Colonic mucosa (tissue), 4 donors: ENCODE measurements around the gene ZFHX3. TPM values are rescaled to one million over a fixed set of nuclear protein-coding genes. Genes with fewer than 3 reads are reported as not detected.
"Not testable (repeated sequence)": the region's sequence is repeated elsewhere in the genome, so short reads cannot be mapped to it uniquely, and the experiment has no call there.

ENCODE experiments used
- DNase-seq: peaks from one replicate; pipeline ENCODE4 v3.0.0-alpha.2; 2020
- H3K27ac ChIP-seq: fragments of 200-600 bp; one replicate; pipeline ENCODE4 v1.8.0; 2021
- H3K27me3 ChIP-seq: fragments of 200-600 bp; one replicate; pipeline ENCODE4 v1.8.0; 2021
- H3K36me3 ChIP-seq: fragments of 200-600 bp; one replicate; pipeline ENCODE4 v1.8.0; 2021
- H3K4me1 ChIP-seq: fragments of 200-600 bp; one replicate; pipeline ENCODE4 v1.8.0; 2021; ENCODE audit warnings: mild to moderate bottlenecking
- H3K4me3 ChIP-seq: fragments of 200-600 bp; one replicate; pipeline ENCODE4 v1.8.0; 2021
- H3K9ac ChIP-seq, 2 donors: one replicate each; pipeline ENCODE4 v1.7.0; 2013; ENCODE audit warnings: control low read depth in 2 of 2, low read depth in 2 of 2, low read length in 2 of 2
- H3K9me3 ChIP-seq: fragments of 200-600 bp; one replicate; pipeline ENCODE4 v1.8.0; 2021
- intact Hi-C: fragments of 100-400 bp; cut with DNase I; formaldehyde crosslinking; loops from one replicate; pipeline ENCODE4 v1.14.1; 2022
- total RNA-seq, 2 donors: library from RNA; stranded (reverse); fragmentation: NEBNext Ultra II Directional in 1 of 2; extraction: Animal tissue kit (Norgen Biotek cat#: 25700) in 1 of 2; gene quantifications; one replicate each; pipeline ENCODE4 v1.2.1, GENCODE V29; 2021
- TF ChIP-seq, protein P1 (sequence below): fragments of 200-600 bp; IDR thresholded peaks from one replicate; pipeline ENCODE4 v1.8.0; 2022; ENCODE audit warnings: antibody characterized with exemption, mild to moderate bottlenecking
- donor health status: healthy.
- donor health status: DM: no; HTN: no; CAD: no.
- donor health status: DM: no; HTN: no; CAD: no.

The ZFHX3 gene
- total RNA-seq, 2 donors from 2014 or later: 10.5 to 12.8 TPM

DNA sequence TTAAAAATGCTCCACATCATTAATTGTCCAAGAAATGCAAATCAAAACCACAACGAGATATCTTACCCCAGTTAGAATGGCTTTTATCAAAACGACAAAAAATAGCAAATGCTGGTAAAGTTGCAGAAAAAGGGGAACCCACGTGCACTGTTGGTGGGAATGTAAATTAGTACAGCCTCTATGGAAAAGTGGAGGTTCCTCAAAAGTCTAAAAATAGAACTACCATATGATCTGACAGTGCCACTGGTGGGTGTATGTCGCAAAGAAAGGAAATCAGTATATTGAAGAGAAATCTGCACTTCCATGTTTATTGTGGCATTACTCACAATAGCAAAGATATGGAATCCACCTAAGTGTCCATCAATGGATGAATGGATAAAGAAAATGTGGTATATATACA is 38.2 kb upstream of the ZFHX3 start:
- H3K9me3 ChIP-seq: no peaks in the 10 kb centered on the region
- no peak overlapping the region for H3K27ac ChIP-seq
- no peaks in the 10 kb centered on the region for H3K4me1 ChIP-seq
- H3K36me3 ChIP-seq: no peaks in the 10 kb centered on the region
- TF ChIP-seq, protein P1, sequence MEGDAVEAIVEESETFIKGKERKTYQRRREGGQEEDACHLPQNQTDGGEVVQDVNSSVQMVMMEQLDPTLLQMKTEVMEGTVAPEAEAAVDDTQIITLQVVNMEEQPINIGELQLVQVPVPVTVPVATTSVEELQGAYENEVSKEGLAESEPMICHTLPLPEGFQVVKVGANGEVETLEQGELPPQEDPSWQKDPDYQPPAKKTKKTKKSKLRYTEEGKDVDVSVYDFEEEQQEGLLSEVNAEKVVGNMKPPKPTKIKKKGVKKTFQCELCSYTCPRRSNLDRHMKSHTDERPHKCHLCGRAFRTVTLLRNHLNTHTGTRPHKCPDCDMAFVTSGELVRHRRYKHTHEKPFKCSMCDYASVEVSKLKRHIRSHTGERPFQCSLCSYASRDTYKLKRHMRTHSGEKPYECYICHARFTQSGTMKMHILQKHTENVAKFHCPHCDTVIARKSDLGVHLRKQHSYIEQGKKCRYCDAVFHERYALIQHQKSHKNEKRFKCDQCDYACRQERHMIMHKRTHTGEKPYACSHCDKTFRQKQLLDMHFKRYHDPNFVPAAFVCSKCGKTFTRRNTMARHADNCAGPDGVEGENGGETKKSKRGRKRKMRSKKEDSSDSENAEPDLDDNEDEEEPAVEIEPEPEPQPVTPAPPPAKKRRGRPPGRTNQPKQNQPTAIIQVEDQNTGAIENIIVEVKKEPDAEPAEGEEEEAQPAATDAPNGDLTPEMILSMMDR: no peak
- H3K9ac ChIP-seq: no peak overlapping the region
- intact Hi-C loops: no loop called here
- no peaks in the 10 kb centered on the region for H3K27me3 ChIP-seq
- H3K4me3 ChIP-seq: no peak overlapping the region
- DNase-seq: no peak

DNA sequence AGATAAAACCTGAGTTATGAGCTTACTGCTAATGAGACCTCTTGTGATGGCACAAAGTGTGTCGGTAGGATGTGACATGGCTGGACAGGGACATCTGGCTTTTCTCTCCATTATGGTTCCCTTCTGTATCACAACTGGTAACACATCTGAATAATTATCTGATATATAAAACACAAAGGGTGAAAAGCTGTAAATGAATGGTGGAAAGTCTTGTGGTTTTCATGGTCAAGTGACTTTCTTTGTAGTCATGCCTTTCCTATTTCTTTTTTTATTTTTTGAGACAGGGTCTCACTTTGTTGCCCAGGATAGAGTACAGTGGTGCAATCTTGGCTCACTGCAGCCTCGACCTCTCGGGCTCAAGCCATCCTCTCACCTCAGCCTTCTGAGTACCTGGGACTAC is 35.3 kb upstream of the ZFHX3 start:
- Histone ChIP-seq H3K9ac (no peak overlapping the region), H3K27ac (no peak overlapping the region), H3K36me3 (no peaks in the 10 kb centered on the region), H3K4me1 (no peaks in the 10 kb centered on the region), H3K27me3 (no peaks in the 10 kb centered on the region), H3K9me3 (no peaks in the 10 kb centered on the region), H3K4me3 (no peak overlapping the region)
- TF ChIP-seq, protein P1: no peak
- DNase-seq: no peak
- intact Hi-C loops: no loop called here

DNA sequence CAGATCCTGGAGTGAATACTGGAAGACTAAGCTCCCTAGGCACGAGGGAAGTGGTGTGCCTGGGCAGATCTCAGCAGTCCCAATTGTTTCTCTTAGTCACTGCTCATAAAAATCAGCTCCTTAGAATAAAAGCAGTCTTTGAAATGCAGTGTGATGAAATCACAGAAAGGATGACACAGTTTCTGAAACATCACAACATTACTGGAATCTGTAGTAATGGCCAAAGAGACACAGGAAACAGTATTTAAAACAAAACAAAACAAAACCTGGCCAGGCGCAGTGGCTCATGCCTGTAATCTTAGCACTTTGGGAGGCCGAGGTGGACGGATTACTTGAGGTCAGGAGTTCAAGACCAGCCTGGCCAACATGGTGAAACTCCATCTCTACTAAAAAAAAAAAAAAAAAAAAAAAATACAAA is 34.7 kb upstream of the ZFHX3 start:
- H3K27me3 ChIP-seq, H3K9ac ChIP-seq, H3K4me3 ChIP-seq, H3K4me1 ChIP-seq, H3K27ac ChIP-seq, H3K36me3 ChIP-seq, DNase-seq, H3K9me3 ChIP-seq, intact Hi-C loops: not testable (repeated sequence)

DNA sequence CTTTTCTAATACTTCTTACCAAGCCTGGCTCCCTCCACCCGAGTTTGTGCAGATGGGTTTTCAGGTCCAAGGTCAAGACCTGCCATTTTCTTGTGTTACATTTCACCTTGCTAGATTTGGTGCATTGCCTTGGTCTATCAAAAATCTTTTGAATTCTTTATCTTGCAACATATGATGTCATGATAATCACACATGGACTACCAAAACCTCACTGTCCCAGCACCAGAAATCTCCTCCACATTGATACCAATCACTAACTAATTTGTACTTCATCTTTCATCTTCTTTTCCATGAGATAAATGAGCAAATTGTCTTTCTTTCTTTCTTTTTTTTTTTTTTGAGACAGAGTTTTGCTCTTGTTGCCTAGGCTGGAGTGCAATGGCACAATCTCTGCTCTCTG is 33.0 kb upstream of the ZFHX3 start:
- DNase-seq: no peak
- intact Hi-C loops: no loop called here
- no peak overlapping the region for H3K4me3 ChIP-seq
- TF ChIP-seq, protein P1: no peak
- no peaks in the 10 kb centered on the region for H3K27me3 ChIP-seq
- H3K4me1 ChIP-seq: no peaks in the 10 kb centered on the region
- no peaks in the 10 kb centered on the region for H3K36me3 ChIP-seq
- H3K27ac ChIP-seq: no peak overlapping the region
- no peaks in the 10 kb centered on the region for H3K9me3 ChIP-seq
- H3K9ac ChIP-seq: no peak overlapping the region

DNA sequence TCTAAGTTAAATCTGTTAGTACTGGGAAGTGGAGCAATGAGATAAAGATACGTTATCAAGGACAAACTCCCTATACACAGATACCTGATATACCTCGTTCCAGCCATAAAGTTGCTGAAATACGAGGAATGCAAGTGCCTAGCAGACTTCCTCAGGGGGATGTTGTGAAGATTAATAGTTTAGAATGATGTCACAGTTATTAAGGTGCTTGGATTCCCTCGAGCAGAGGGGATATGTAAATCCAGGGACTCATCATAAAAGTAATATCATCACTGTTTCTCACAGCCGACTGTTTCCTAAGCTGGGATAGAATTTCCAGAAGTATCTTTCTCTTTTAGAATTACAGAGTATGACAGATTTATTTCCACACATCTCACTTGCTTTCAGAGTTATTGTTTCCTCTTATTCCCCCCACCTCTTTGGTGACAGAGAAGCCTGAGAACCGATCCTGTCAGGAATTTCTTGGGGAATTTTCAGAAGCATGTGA is 28.4 kb upstream of the ZFHX3 start:
- Histone ChIP-seq H3K4me1 (no peaks in the 10 kb centered on the region), H3K27ac (no peak overlapping the region), H3K36me3 (no peaks in the 10 kb centered on the region), H3K9ac (no peak overlapping the region), H3K27me3 (no peaks in the 10 kb centered on the region), H3K9me3 (no peaks in the 10 kb centered on the region), H3K4me3 (no peak overlapping the region)
- no peak for DNase-seq
- intact Hi-C loops: no loop called here
- TF ChIP-seq, protein P1: no peak

DNA sequence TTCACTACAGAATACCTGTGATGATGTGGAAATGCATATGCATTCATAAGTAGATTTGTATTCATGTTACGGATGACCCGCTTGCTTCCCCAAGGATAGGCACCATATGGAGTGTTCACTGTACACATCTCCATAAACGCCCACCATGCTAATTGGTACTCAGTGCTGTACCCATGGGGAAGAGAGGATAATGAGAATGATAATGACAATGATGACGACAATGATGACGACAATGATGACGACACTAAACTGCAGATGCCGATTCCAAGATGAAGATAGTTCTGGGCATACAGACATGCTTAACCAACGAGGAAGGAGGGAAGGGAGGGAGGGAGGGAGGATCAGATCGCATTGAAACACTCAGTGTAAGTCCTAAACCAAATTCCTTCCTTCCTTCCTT is 26.5 kb upstream of the ZFHX3 start:
- Histone ChIP-seq H3K36me3 (no peaks in the 10 kb centered on the region), H3K4me1 (no peaks in the 10 kb centered on the region), H3K4me3 (no peak overlapping the region), H3K27ac (no peak overlapping the region), H3K9ac (no peak overlapping the region), H3K27me3 (no peaks in the 10 kb centered on the region), H3K9me3 (no peaks in the 10 kb centered on the region)
- TF ChIP-seq, protein P1: no peak
- DNase-seq: no peak
- intact Hi-C loops: no loop called here

DNA sequence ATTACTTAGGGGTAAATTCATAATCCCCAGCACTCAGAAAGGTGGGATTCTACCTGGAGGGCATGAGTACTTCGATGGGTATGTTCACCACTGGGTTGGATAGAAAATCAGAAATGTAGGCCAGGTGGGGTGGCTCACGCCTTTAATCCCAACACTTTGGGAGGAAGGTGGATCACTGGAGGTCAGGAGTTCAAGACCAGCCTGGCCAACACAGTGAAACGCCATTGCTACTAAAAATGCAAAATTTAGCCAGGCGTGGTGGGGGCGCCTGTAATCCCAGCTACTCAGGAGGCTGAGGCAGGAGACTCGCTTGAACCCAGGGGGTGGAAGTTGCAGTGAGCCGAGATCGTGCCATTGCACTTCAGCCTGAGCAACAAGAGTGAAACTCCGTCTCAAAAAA is 24.1 kb upstream of the ZFHX3 start:
- intact Hi-C loops, H3K27me3 ChIP-seq, DNase-seq, H3K4me3 ChIP-seq, H3K4me1 ChIP-seq, H3K36me3 ChIP-seq, H3K9me3 ChIP-seq, H3K9ac ChIP-seq: not testable (repeated sequence)
- H3K27ac ChIP-seq: peak overlapping the region; percentile 67
